ENCODE measurements around the gene C5AR2. TPM values are rescaled to one million over a fixed set of nuclear protein-coding genes. Genes with fewer than 3 reads are reported as not detected.

Gene C5AR2
- total RNA-seq, 1 experiment from 2014 or later: not detected

- H2BK5ac ChIP-seq (ENCODE audit: insufficient read length, low read length): no peak overlapping the region
- no peak overlapping the region for H4K91ac ChIP-seq (ENCODE audit: insufficient read length, low read depth, low read length)
- H3K18ac ChIP-seq (ENCODE audit: insufficient read length, low read depth, low read length): no peak overlapping the region
- no peak overlapping the region for H3K9ac ChIP-seq (ENCODE audit: extremely low read depth, insufficient read length, low read length)
- H2AFZ ChIP-seq (ENCODE audit: low read length): no peak overlapping the region
- H3K27ac ChIP-seq (ENCODE audit: insufficient read length, low read depth, low read length): no peak overlapping the region
- WGBS (ENCODE audit: extremely low coverage, insufficient read length, low lambda C conversion rate): no CpG with 5 or more reads among the region's 3 CpGs
- H3K23ac ChIP-seq (ENCODE audit: insufficient read length, low read depth, low read length): no peak overlapping the region
- H3K36me3 Mint-ChIP-seq (ENCODE audit: insufficient read depth in 1 of 3, low read depth in 3 of 3): peaks cover 44 to 67% (median 64%) of the 10 kb centered on the region in 3 experiments
- H3T11ph ChIP-seq (ENCODE audit: low read length): no peak overlapping the region
- H4K20me1 ChIP-seq (ENCODE audit: control insufficient read depth, insufficient read depth, insufficient read length): no peaks in the 10 kb centered on the region
- H3K27me3 ChIP-seq (ENCODE audit: insufficient read depth, low read length): no peaks in the 10 kb centered on the region
- peak overlapping the region; percentile 6 for H3K4me2 ChIP-seq (ENCODE audit: insufficient read depth, insufficient read length, low read length)
- peaks cover 13% of the 10 kb centered on the region for H3K27me3 Mint-ChIP-seq (ENCODE audit: low read depth)
- H3K9me3 ChIP-seq (ENCODE audit: control insufficient read depth, low read depth, low read length): no peaks in the 10 kb centered on the region
- no peak overlapping the region for H3K14ac ChIP-seq (ENCODE audit: insufficient read depth, low read length)
- TF ChIP-seq CTCF (conservative IDR thresholded peaks at IDR 0.05): no peak
- peak; percentile 64 for DNase-seq
- peak overlapping the region in 2 of 3 experiments; percentile 44 to 55; a peak in 3 of 7 replicates for H3K27ac Mint-ChIP-seq
- no peak overlapping the region for H2BK120ac ChIP-seq (ENCODE audit: low read depth, low read length, poor library complexity, severe bottlenecking)
- no peak overlapping the region for H4K8ac ChIP-seq (replicated peaks; ENCODE audit: insufficient read length, low read depth, low read length)
- no peak overlapping the region for H2BK12ac ChIP-seq (ENCODE audit: insufficient read length, low read depth, low read length)
- H3K4me3 Mint-ChIP-seq: peak overlapping the region; percentile 47 to 65
- peaks cover 9% of the 10 kb centered on the region; the same call in 1 of the 2 replicates for H3K79me2 ChIP-seq (ENCODE audit: insufficient read depth, low read length)
- H3K9me3 Mint-ChIP-seq: peaks cover 3% of the 10 kb centered on the region in 2 experiments; a peak in 3 of 5 replicates
- peaks cover 6% of the 10 kb centered on the region for H3K23me2 ChIP-seq (ENCODE audit: insufficient read length, low read depth, low read length, poor library complexity, severe bottlenecking)
- no peak overlapping the region for H2BK15ac ChIP-seq (ENCODE audit: low read depth, low read length)
- no peak overlapping the region for H2BK20ac ChIP-seq (ENCODE audit: low read depth, low read length, poor library complexity, severe bottlenecking)
- H4K5ac ChIP-seq (ENCODE audit: insufficient read length, low read depth, low read length): no peak overlapping the region
- H3K4me1 ChIP-seq (ENCODE audit: insufficient read depth, low read length): peaks cover 4% of the 10 kb centered on the region; the same call in 1 of the 2 replicates
- peaks cover 26 to 31% of the 10 kb centered on the region in 2 experiments for H3K4me1 Mint-ChIP-seq
- H3K79me1 ChIP-seq (ENCODE audit: insufficient read depth, low read depth, low read length, poor library complexity, severe bottlenecking): peaks cover 14% of the 10 kb centered on the region
- H3K4ac ChIP-seq (ENCODE audit: low read depth, low read length): no peak overlapping the region; the same call in 1 of the 2 replicates
- H2AK5ac ChIP-seq (ENCODE audit: insufficient read length, low read length): no peak overlapping the region
- no peak overlapping the region for H3K56ac ChIP-seq (ENCODE audit: insufficient read length, low read depth, low read length)
Observed at GRCh38 chr19:47351548-47351947, 19.6 kb downstream of the C5AR2 start.

Measured in H9 (cell line).